Measurements from ENCODE around the gene ANKS6. TPM values are rescaled to one million over a fixed set of nuclear protein-coding genes. Genes with fewer than 3 reads are reported as not detected.

ANKS6 gene
- total and polyA plus RNA-seq, 10 donors: 4.9 to 9.4 (median 7.0) TPM

DNA sequence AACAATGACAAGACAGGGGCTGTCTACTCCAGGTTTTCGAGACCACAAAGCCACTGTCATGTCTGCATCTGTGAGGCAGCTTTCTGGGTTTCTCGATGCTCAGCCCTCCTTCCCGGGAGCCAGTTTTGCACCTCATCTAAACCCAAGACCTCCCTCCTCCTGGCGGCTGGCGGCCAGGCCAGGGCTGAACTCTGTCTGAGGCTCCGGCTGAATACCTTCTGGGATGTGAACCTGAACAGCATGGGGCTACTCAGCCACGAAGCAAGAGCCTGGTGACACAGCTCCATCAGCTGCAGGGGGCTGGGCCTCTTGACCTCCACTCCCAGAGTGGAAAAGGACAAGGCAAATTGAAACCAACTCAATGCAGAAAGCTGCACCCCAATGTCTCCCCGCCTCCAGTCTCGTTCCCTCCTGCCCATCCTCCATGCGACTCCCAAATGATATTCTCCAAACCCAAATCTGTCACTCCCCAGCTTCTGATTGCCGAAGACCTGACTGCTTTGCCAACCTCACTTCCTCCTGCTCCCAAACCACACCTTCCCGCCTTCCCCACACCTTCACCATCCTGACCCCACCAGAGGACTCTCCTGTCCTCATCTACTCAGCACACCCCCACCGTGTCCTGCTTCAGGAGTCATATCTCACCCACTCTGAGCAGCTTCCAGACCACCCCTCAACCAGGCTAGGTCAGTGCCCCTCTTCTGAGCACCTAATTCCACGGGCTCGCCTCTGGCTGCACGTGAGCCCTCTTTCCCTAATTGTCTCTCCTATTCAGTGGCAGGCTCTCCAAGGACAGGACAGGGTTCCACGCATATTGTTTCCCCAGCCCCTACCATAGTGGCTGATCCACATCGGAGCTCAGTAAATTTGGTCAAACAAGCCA lies 4.5 kb downstream of the ANKS6 start:
- H3K27ac ChIP-seq: no peak overlapping the region
- peaks cover 0 to 20% (median 4%) of the 10 kb centered on the region in 6 donors for H3K36me3 ChIP-seq
- WGBS, 5 donors: 79 to 86% (median 84%) methylated on average over 16 to 18 of the region's 18 CpGs
- H3K4me1 ChIP-seq: peaks cover 0 to 39% (median 21%) of the 10 kb centered on the region in 6 donors
- TF ChIP-seq, protein P1, sequence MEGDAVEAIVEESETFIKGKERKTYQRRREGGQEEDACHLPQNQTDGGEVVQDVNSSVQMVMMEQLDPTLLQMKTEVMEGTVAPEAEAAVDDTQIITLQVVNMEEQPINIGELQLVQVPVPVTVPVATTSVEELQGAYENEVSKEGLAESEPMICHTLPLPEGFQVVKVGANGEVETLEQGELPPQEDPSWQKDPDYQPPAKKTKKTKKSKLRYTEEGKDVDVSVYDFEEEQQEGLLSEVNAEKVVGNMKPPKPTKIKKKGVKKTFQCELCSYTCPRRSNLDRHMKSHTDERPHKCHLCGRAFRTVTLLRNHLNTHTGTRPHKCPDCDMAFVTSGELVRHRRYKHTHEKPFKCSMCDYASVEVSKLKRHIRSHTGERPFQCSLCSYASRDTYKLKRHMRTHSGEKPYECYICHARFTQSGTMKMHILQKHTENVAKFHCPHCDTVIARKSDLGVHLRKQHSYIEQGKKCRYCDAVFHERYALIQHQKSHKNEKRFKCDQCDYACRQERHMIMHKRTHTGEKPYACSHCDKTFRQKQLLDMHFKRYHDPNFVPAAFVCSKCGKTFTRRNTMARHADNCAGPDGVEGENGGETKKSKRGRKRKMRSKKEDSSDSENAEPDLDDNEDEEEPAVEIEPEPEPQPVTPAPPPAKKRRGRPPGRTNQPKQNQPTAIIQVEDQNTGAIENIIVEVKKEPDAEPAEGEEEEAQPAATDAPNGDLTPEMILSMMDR (IDR thresholded peaks at IDR 0.05 in 8 of 11, conservative IDR thresholded peaks at IDR 0.05 in 3 of 11): no peak
- no peak overlapping the region for H3K4me3 ChIP-seq
- intact Hi-C loops (cut with DNase I; ENCODE audit: low total_unique reads): no loop called here
- H3K27me3 ChIP-seq (replicated peaks in 1 of 7): peaks cover 0 to 12% (median 0%) of the 10 kb centered on the region in 7 donors
- DNase-seq: no peak
- no peaks in the 10 kb centered on the region for H3K9me3 ChIP-seq

DNA sequence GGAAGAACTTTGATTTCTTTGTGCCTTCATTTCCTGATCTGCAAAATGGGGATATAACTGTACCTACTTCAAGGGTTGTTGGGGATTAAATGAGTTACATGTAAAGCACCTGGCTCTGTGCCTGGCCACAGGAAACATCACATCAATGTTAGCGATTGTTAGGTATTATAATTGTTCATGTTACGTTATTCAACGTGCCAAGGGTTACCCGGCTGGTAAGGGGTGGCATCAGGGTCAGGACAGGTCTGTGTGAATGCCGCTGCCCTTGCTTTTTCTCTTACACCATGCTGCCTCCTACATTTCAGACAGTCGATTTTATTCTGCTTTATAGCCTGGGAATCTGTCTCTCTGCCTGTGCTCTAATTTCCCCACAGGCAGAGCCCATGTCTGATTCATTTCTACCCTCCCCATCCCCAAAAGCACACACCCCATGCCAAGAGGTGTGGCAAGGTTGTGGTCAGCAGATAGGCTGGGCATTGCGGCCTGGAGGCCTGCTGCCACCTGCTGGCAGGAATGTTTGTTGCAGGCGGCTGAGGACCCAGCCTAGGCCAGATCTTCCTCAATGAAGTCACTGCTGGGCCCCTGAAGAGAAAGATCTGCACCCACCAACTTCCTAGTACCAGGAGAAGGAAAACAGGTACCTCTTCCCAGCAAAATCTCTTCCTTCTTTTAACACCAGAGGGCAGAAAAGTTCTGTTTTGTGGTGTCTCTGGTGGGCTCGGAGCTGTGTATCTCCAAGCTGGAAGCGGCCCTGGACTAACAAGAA lies 5.3 kb downstream of the ANKS6 start:
- peak in 2 of 3 donors; percentile 23 to 40 for TF ChIP-seq POLR2AphosphoS5 (IDR thresholded peaks at IDR 0.05)
- TF ChIP-seq, protein P1 (IDR thresholded peaks at IDR 0.05 in 8 of 11, conservative IDR thresholded peaks at IDR 0.05 in 3 of 11): peak; percentile 79 to 97 (median 95)
- no peak for TF ChIP-seq POLR2A (IDR thresholded peaks at IDR 0.05)
- H3K36me3 ChIP-seq: peaks cover 0 to 20% (median 4%) of the 10 kb centered on the region in 6 donors
- WGBS, 5 donors: 49 to 66% (median 59%) methylated on average over 10 of the region's 10 CpGs
- no peak overlapping the region for H3K4me3 ChIP-seq
- H3K27me3 ChIP-seq (replicated peaks in 1 of 7): peaks cover 0 to 11% (median 0%) of the 10 kb centered on the region in 7 donors
- H3K9me3 ChIP-seq: no peaks in the 10 kb centered on the region
- DNase-seq: peak; percentile 89
- intact Hi-C loops (cut with DNase I; ENCODE audit: low total_unique reads): no loop called here
- H3K4me1 ChIP-seq: peaks cover 0 to 34% (median 18%) of the 10 kb centered on the region in 6 donors
- no peak overlapping the region for H3K27ac ChIP-seq

DNA sequence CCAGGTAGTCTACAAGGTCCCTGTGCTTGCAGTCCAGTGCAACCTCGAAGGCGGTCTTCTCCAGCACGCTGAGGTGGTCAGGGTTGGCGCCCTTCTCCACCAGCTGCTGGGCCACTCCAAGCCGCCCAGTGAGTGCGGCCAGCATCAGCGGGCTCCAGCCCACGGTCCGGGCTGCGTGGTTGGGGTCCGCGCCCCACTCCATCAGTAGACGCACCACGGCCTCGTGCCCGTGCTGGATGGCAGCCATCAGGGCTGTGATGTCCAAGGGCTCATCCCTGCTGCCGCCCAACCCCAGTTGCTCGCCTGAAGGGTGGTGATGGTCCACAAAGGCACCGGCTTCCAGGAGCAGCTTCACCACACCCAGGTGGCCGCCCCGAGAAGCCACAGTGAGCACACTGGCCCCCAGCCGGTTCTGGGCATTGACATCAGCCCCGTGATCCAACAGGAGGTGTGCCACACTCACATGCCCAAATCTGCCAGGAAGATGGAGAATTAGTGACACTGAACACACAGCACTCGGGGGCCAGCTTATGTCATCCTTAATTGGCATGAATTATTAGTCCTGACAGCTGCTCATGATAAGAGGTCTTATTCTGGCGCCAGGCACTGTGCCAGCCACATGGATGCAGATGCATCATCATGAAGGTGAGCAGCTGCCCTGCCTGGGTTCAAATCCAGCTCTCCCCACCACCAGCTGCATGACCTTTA lies 6.1 kb downstream of the ANKS6 start:
- intact Hi-C loops (cut with DNase I; ENCODE audit: low total_unique reads): no loop called here
- H3K27ac ChIP-seq: no peak overlapping the region
- TF ChIP-seq, protein P1 (IDR thresholded peaks at IDR 0.05 in 8 of 11, conservative IDR thresholded peaks at IDR 0.05 in 3 of 11): no peak
- TF ChIP-seq POLR2A (IDR thresholded peaks at IDR 0.05) (no peak), POLR2AphosphoS5 (IDR thresholded peaks at IDR 0.05) (no peak)
- H3K4me1 ChIP-seq: peaks cover 0 to 27% (median 11%) of the 10 kb centered on the region in 6 donors
- DNase-seq: no peak
- 91 to 96% (median 92%) methylated on average over 14 to 25 of the region's 25 CpGs for WGBS, 5 donors
- H3K27me3 ChIP-seq (replicated peaks in 1 of 7): peaks cover 0 to 5% (median 0%) of the 10 kb centered on the region in 7 donors
- no peaks in the 10 kb centered on the region for H3K9me3 ChIP-seq
- no peak overlapping the region for H3K4me3 ChIP-seq
- peaks cover 0 to 20% (median 4%) of the 10 kb centered on the region in 6 donors for H3K36me3 ChIP-seq

Measured in spleen (tissue), 11 donors.